ENCODE results near the gene PLCE1.

The PLCE1 gene

GRCh38 chr10:94025806-94026205 lies 32.1 kb downstream of the PLCE1 start:
- no peak for DNase-seq

DNA sequence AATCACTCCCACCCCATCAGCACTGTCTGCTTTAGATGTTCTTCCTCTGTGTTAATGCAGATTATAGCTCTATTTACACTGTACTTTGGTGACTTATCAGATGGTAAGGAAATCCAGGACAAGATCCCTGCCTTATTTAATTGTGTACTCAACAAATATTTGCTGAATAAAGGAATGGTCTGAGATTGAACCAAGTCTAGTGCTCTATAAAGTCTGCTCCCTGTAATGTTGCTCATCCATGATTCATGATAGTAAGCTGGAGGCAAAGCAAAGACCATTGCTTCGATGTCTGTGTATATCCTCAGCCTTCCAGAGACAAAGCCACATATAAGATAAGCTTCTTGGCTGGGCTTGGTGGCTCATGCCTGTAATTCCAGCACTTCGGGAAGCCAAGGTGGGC lies 33.5 kb downstream of the PLCE1 start:
- DNase-seq, result no peak

DNA sequence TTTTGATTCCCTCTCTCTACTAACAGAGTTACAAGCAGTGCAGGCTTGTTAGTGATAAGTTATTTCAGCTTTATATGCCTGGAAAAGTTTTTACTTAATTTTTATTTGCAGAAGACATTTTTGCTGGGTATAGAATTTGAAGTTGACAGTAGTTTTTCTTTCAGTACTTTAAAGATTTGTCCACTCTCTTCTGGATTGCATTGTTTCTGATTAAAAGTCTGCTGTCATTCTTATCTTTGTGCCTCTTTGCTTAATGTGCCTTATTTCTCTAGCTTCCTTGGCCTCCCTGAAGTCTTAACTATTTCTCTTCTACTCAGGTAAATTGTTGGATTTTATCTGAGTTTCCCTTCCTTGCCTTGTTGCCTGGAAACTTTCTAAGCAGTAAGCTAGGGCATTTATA lies 36.2 kb downstream of the PLCE1 start:
- DNase-seq, result no peak

- no peak for DNase-seq
These were observed 42.4 kb downstream of the PLCE1 start for GRCh38 chr10:94035982-94036765.

DNA sequence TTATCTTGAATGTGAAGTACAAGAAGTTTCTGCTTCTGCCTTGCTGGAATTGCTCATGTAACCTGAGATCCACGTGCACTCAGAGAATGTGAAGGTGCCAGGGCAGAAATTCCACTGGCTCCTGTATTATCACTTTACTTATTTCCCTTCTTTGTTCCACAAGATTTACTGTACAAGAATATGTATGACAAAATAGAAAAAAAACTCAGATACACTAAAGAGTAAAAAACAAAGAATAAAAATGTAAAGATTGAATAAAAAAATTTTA lies 43.0 kb downstream of the PLCE1 start:
- no peak for DNase-seq

DNA sequence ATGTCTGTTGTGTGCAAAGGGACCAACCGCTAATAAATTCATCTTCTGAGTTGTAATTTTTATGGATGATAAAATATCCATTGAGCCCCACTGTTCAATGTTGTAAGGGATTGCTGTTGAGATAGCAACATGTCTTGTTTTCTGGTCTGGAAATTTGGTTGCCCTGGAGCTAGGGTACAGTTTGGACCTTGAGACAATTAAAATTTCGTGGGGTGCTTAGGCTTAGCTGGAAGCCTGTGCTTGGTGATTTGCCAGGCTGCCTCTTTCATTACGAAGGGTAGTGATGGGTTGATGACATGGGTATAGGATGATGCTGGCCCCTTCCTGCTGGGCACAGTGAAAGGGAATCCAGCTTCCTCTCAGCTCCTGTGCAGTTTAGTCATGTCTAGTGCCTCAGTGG lies 43.6 kb downstream of the PLCE1 start:
- no peak for DNase-seq

DNA sequence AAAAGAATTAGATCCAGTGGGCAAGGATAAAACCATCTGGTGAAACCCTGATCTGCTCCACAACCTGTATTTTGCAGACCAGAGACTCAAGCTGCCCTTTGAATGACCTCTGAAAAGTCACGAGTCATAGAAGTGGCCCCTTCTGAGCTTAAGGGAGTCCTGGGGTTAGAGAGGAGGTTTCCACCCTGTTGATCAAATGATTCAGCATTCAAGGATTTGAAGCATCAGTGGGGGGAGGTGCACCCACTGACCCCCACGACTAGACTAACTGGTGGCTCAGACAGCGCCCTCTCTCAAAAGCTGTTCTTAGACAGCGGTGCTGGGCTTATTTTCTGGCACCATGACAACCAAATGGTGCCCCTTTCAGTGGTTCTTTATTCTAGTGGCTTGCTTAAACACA lies 44.3 kb downstream of the PLCE1 start:
- no peak for DNase-seq

GRCh38 chr10:94041206-94041605 lies 47.5 kb downstream of the PLCE1 start:
- no peak for DNase-seq

- DNase-seq, result no peak
These were observed 48.5 kb downstream of the PLCE1 start for GRCh38 chr10:94042001-94042833.

DNA sequence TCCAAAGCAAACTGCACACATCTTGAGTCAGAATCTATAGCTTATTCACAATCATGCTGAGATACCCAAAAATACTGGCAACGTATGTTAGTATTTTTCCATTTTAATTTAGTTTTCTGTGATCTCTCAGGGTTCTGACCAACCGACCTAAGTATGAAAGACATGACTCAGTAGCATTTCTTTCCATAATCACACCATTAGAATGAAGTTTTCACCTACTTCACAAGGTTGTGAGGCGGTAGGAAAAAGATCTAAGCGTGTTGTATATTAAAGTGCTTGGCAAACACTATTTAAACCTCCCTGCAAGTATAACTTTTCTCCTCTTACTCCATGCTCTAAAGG lies 49.1 kb downstream of the PLCE1 start:
- no peak for DNase-seq
